Activated CD4-positive, alpha-beta T cell treated with anti-CD3 and anti-CD28 coated beads for 48 hours (primary cell): ENCODE measurements around the gene GABARAP.

Experiments
- DNase-seq: peaks from one replicate; pipeline ENCODE4 v3.0.0-alpha.2; 2020

GABARAP gene

GRCh38 chr17:7205561-7205960 is 36.7 kb downstream of the GABARAP start:
- no peak for DNase-seq

GRCh38 chr17:7204828-7205461 is 37.3 kb downstream of the GABARAP start:
- DNase-seq: peak; percentile 93

GRCh38 chr17:7204336-7204735 is 37.9 kb downstream of the GABARAP start:
- no peak for DNase-seq

- no peak for DNase-seq
Observed at GRCh38 chr17:7203391-7203790, 38.9 kb downstream of the GABARAP start.

GRCh38 chr17:7196651-7197401 is 45.4 kb downstream of the GABARAP start:
- no peak for DNase-seq

- DNase-seq: no peak
Observed at GRCh38 chr17:7195971-7196370, 46.3 kb downstream of the GABARAP start.

- DNase-seq: no peak
Observed at GRCh38 chr17:7192271-7192937, 49.8 kb downstream of the GABARAP start.

- DNase-seq: peak; percentile 49
Observed at GRCh38 chr17:7191571-7192270, 50.5 kb downstream of the GABARAP start.

GRCh38 chr17:7191069-7191468 is 51.2 kb downstream of the GABARAP start:
- DNase-seq: no peak

GRCh38 chr17:7190276-7190917 is 51.9 kb downstream of the GABARAP start:
- DNase-seq: no peak
